Fibroblast of mammary gland (primary cell): ENCODE results near the gene PLXND1.
A peak's percentile ranks its signal among the peaks of the same experiment; 100 is the strongest.

Experiments used
- DNase-seq: peaks from one replicate; pipeline ENCODE4 v3.0.0-alpha.2; 2010; ENCODE audit warnings: low read depth
- H3K4me3 ChIP-seq: 2 replicates; pipeline ENCODE4 v1.5.1; 2011; ENCODE audit warnings: low read depth, mild to moderate bottlenecking, low read length, moderate library complexity; ENCODE audit not compliant: control insufficient read depth
- TF ChIP-seq, protein P1 (sequence below): conservative IDR thresholded peaks from 2 replicates; pipeline ENCODE4 v1.5.1; 2011; ENCODE audit warnings: low read depth, low read length, inconsistent platforms; ENCODE audit not compliant: control insufficient read depth, insufficient read depth

Gene PLXND1

DNA sequence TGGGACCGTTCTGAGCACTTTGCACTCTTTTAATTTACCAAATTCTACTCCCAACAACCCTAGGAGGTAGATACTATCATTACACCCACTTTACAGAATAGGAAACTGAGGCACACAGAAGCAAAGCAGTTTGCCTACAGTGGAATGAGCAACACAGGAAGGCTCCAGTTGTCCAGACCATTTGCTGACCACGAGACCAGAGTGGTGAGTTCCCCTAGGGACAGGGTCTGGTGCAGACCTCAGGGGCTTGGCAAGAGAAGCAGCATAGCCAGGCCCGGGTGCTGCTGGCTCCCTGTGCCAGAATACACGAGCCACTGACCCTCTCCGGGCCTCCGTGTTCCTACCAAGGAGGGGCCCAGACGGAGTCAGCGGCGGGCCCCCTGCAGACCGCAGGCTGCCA, 26.5 kb downstream of the PLXND1 start:
- no peak for DNase-seq
- H3K4me3 ChIP-seq, result no peak overlapping the region
- TF ChIP-seq, protein P1, sequence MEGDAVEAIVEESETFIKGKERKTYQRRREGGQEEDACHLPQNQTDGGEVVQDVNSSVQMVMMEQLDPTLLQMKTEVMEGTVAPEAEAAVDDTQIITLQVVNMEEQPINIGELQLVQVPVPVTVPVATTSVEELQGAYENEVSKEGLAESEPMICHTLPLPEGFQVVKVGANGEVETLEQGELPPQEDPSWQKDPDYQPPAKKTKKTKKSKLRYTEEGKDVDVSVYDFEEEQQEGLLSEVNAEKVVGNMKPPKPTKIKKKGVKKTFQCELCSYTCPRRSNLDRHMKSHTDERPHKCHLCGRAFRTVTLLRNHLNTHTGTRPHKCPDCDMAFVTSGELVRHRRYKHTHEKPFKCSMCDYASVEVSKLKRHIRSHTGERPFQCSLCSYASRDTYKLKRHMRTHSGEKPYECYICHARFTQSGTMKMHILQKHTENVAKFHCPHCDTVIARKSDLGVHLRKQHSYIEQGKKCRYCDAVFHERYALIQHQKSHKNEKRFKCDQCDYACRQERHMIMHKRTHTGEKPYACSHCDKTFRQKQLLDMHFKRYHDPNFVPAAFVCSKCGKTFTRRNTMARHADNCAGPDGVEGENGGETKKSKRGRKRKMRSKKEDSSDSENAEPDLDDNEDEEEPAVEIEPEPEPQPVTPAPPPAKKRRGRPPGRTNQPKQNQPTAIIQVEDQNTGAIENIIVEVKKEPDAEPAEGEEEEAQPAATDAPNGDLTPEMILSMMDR, result no peak

DNA sequence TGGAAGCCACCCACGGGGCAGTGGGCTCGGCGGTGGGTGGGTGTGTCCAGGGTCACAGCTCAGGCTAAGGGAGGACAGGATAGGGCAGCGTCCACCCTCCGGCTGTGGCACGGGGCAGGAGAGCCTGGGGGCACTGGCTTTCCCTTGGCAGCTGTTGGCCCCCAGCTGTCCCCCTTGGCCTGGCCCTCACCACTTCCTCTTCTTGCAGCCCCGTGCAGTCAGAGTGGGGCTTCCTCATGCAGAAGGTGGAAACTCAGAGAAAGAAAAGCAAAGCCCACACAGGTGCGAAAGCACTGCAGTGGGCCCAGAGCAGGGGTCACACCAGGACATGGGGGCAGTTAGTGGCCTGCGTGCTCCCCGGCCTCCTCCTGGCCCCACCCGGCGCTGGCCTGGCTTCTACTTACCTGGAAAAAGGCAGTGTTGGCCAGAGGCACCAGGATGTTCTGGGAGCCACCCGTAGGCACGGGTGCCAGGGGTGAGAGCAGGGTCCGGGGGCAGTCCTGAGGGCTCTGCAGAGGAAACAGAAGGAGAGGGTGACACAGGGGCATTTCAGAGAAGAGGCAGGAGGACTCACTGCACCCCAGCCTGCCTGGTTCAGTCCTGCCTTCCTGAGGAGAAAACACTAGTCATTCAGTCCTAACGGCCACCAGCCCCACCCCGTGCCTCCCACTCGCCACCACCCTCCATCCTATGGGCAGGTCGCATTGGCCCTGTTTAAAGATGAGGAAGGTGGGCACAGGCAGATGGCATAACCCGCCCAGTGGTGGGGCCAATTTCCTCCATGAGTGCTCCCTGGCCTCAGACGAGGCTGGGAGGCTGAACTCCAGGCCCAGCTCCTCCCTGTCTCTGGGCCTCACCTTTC, 28.3 kb downstream of the PLXND1 start:
- H3K4me3 ChIP-seq, result no peak overlapping the region
- TF ChIP-seq, protein P1, result no peak
- no peak for DNase-seq

DNA sequence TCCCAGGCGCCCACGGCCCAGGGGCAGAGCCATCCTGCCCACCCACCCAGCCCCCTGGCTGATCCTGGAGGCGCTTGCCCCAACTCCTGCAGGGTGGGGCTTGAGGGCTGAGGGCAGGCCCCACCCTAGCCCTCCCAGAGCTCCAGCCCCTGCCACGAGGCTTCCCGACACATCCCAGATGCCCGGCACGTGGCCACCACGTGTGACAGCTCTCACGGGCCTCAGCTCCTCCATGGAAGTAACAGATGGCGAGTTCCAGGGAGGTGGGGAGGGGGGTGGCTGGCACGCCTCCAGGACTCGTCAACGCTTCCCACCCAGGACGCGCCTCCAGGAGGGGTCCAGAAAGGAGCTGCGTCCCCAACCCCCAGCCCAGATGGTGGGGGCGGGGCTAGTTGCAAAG, 29.1 kb downstream of the PLXND1 start:
- H3K4me3 ChIP-seq, result no peak overlapping the region
- TF ChIP-seq, protein P1, result no peak
- DNase-seq, result peak; percentile 27

DNA sequence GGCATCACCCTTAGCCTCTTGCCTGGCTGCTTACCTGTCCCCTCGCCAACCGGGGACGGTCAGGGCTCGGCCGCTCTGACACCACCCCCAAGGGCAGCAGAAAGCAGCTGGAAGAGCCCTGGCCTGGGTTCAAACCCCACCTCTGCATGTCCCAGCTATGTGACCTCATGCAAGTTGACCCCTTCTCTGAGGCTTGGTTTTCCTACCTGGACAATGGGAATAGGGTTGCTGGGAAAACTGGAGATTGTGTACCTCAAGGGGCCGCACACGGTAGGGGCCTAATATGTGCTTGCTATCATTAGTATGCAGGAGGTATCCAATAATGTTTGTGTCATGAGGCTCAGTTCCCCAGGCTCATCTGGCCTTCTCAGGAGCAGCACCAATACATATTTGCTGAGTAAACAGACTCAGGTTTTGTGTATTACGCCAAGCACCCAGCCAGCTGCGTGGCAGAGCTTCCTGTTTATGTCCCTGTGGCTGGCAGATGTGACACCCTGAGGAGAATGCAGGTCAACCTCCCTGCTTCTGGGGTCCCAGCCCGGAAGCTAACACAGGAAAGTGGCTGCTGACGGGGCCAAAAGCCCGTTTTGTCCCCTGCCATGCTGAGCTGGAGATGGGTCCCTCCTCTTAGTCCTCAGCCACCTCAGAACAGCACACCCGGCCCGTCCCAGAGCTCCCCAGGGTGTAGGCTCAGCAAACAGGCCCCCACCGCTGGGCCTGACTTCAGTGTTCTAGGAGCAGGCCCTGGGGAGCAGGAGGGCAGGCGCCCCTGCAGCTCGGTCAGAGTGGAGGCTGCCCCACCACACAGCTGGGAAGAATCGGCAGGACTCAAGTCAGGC, 29.7 kb downstream of the PLXND1 start:
- no peak overlapping the region for H3K4me3 ChIP-seq
- DNase-seq, result no peak
- TF ChIP-seq, protein P1, result no peak

DNA sequence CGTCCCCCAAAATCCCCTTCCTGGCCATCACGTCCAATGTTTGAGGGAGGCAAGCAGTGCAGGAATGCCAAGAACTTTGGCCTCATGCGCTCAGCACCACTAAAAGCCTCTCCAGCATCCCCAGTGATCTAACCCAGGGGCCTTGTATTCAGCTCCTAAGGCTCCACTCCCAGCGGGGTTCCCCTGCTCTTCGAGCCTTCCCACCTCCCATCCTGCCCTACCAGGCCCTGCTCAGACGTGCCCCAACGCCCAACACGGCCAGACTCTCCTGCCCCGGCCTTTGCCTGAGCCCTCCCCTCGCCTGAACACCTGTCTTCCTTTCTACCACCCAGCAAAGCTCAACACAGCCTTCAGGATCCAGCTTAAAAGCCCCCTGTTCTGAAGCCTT, 30.5 kb downstream of the PLXND1 start:
- no peak overlapping the region for H3K4me3 ChIP-seq
- DNase-seq, result no peak
- TF ChIP-seq, protein P1, result no peak

DNA sequence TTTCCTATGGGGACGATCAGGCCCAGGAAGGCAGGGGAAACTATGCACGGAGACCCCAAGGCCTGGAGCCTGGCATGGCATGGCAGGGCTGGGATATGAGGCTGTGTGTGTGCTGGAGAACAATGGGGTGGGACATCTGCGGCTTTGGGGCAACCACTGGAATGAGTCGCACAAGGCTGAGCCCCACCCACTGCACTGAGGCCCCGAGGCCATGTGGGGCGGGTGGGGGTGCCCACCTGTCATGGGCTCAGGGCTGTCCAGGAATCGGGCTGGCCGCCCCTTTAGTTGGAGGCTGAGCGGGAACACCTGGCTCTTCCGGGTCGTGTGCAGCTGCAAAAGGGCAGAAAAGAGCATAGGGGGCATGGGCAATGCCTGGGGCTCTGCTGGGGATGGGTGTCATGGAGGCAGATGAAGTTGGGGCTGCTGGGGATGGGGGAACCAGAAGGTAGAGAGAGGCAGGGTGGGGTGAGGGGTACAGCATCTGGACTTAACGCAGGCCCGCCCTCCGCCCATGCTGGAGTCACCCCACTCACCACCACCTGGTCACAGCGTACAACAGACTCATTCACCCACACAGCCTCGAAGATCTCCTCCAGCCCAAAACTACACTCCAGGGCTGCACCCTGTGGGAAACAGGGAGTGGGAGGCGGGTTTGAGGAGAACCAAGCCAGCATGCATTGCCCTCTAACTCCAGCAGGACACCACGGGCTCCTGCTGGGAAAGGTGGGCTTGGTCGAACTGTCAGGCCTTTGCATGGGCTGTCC, 31.1 kb downstream of the PLXND1 start:
- no peak overlapping the region for H3K4me3 ChIP-seq
- no peak for DNase-seq
- TF ChIP-seq, protein P1, result no peak
